ENCODE measurements around the gene SIK1. TPM values are rescaled to one million over a fixed set of nuclear protein-coding genes. Genes with fewer than 3 reads are reported as not detected.

SIK1 gene
- polyA plus RNA-seq, 3 donors: 0.64 to 66.4 (median 1.8) TPM

DNA sequence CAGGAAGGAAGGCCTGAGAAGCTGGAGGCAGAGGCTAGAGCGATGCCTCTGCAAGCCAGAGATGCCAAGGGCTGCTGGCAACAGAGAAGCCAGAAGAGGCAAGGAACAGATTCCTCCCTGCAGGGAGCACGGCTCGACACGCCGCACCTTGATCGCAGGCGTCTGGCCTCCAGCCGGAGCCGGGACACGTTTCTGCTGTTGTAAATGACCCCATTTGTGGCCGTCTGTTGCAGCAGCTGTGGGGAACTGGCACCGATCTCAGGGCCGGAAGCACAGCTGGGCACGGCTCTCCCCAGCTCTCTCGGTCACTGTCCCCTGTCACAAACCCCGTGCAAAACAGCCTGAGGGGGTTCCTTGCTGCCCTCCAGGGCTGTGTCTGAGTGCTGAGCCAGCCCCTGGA is 59.6 kb downstream of the SIK1 start:
- Mint-ChIP-seq H3K36me3 (no peaks in the 10 kb centered on the region), H3K4me3 (no peak overlapping the region), H3K27ac (no peak overlapping the region), H3K9me3 (no peaks in the 10 kb centered on the region), H3K4me1 (peaks cover 12% of the 10 kb centered on the region), H3K27me3 (ENCODE audit: low read depth in 3 of 3) (peaks cover 7 to 19% (median 10%) of the 10 kb centered on the region in 3 donors)
- Histone ChIP-seq H4K20me1 (ENCODE audit: insufficient read depth, low read length) (no peaks in the 10 kb centered on the region), H3K4me1 (ENCODE audit: control insufficient read depth in 1 of 2, insufficient read depth in 2 of 2, low read length in 2 of 2) (peaks cover 5 to 9% of the 10 kb centered on the region in 2 donors), H3K9ac (ENCODE audit: insufficient read depth, low read length, poor library complexity, severe bottlenecking) (no peak overlapping the region), H3K4me2 (replicated peaks; ENCODE audit: extremely low read depth, low read length, poor library complexity, severe bottlenecking) (no peak overlapping the region), H3K79me2 (ENCODE audit: insufficient read depth, low read length) (no peaks in the 10 kb centered on the region), H3K27me3 (ENCODE audit: control insufficient read depth in 2 of 2, insufficient read depth in 2 of 2, low read length in 2 of 2) (peaks cover 0 to 2% of the 10 kb centered on the region in 2 donors), H3K9me3 (replicated peaks in 1 of 2; ENCODE audit: control insufficient read depth in 1 of 2, insufficient read depth in 1 of 2, low read length in 2 of 2) (no peaks in the 10 kb centered on the region), H3K36me3 (replicated peaks in 1 of 2; ENCODE audit: control insufficient read depth in 1 of 2, insufficient read depth in 2 of 2, low read length in 2 of 2) (no peaks in the 10 kb centered on the region), H3K4me3 (replicated peaks in 1 of 3; ENCODE audit: low read depth in 2 of 3, low read length in 3 of 3) (no peak overlapping the region), H2AFZ (ENCODE audit: insufficient read depth, low read depth, low read length, poor library complexity, severe bottlenecking) (no peak overlapping the region), H3K27ac (ENCODE audit: low read depth in 1 of 2, low read length in 2 of 2) (no peak overlapping the region)
- 93% methylated on average over 16 of the region's 16 CpGs for WGBS (ENCODE audit: insufficient coverage)
- DNase-seq: no peak
- no peak for TF ChIP-seq CTCF (IDR thresholded peaks at IDR 0.05)
- intact Hi-C loops (cut with micrococcal nuclease): no loop called here

DNA sequence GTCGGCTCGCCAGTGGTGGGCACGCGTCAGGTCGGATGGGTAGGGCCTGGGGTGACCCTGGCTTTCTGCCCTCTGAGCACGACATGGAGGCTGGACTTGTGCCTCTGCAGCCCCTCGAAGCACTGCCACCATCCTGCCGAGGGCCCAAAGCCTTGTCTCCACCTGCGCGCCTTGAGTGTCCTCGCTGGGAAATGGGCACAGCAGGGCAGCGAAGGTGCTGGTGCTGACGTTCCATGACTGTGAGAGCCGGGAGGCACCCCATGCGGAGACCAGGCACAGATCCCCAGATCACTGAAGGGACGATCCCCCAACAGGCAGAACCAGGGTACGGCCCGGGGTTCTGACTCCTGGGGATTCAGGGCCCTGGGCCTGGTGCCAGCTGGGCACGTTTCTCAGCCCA is 60.3 kb downstream of the SIK1 start:
- no peak overlapping the region for H3K4me2 ChIP-seq (replicated peaks; ENCODE audit: extremely low read depth, low read length, poor library complexity, severe bottlenecking)
- H3K9ac ChIP-seq (ENCODE audit: insufficient read depth, low read length, poor library complexity, severe bottlenecking): no peak overlapping the region
- H2AFZ ChIP-seq (ENCODE audit: insufficient read depth, low read depth, low read length, poor library complexity, severe bottlenecking): no peak overlapping the region
- no peaks in the 10 kb centered on the region for H3K36me3 ChIP-seq (replicated peaks in 1 of 2; ENCODE audit: control insufficient read depth in 1 of 2, insufficient read depth in 2 of 2, low read length in 2 of 2)
- H3K27me3 ChIP-seq (ENCODE audit: control insufficient read depth in 2 of 2, insufficient read depth in 2 of 2, low read length in 2 of 2): peaks cover 0 to 8% of the 10 kb centered on the region in 2 donors
- no peak for DNase-seq
- no peaks in the 10 kb centered on the region for H4K20me1 ChIP-seq (ENCODE audit: insufficient read depth, low read length)
- Mint-ChIP-seq H3K4me1 (peaks cover 19% of the 10 kb centered on the region), H3K9me3 (peaks cover 0 to 3% (median 0%) of the 10 kb centered on the region in 7 donors), H3K4me3 (no peak overlapping the region), H3K36me3 (no peaks in the 10 kb centered on the region), H3K27ac (no peak overlapping the region), H3K27me3 (ENCODE audit: low read depth in 3 of 3) (peaks cover 12 to 26% (median 16%) of the 10 kb centered on the region in 3 donors)
- intact Hi-C loops (cut with micrococcal nuclease): no loop called here
- WGBS (ENCODE audit: insufficient coverage): 93% methylated on average over 18 of the region's 19 CpGs
- H3K4me3 ChIP-seq (replicated peaks in 1 of 3; ENCODE audit: low read depth in 2 of 3, low read length in 3 of 3): no peak overlapping the region
- no peak for TF ChIP-seq CTCF (IDR thresholded peaks at IDR 0.05)
- peaks cover 10 to 16% of the 10 kb centered on the region in 2 donors for H3K4me1 ChIP-seq (ENCODE audit: control insufficient read depth in 1 of 2, insufficient read depth in 2 of 2, low read length in 2 of 2)
- no peaks in the 10 kb centered on the region for H3K79me2 ChIP-seq (ENCODE audit: insufficient read depth, low read length)
- no peak overlapping the region for H3K27ac ChIP-seq (ENCODE audit: low read depth in 1 of 2, low read length in 2 of 2)
- H3K9me3 ChIP-seq (replicated peaks in 1 of 2; ENCODE audit: control insufficient read depth in 1 of 2, insufficient read depth in 1 of 2, low read length in 2 of 2): no peaks in the 10 kb centered on the region
